ENCODE results near the gene TPT1.

TPT1 gene

DNA sequence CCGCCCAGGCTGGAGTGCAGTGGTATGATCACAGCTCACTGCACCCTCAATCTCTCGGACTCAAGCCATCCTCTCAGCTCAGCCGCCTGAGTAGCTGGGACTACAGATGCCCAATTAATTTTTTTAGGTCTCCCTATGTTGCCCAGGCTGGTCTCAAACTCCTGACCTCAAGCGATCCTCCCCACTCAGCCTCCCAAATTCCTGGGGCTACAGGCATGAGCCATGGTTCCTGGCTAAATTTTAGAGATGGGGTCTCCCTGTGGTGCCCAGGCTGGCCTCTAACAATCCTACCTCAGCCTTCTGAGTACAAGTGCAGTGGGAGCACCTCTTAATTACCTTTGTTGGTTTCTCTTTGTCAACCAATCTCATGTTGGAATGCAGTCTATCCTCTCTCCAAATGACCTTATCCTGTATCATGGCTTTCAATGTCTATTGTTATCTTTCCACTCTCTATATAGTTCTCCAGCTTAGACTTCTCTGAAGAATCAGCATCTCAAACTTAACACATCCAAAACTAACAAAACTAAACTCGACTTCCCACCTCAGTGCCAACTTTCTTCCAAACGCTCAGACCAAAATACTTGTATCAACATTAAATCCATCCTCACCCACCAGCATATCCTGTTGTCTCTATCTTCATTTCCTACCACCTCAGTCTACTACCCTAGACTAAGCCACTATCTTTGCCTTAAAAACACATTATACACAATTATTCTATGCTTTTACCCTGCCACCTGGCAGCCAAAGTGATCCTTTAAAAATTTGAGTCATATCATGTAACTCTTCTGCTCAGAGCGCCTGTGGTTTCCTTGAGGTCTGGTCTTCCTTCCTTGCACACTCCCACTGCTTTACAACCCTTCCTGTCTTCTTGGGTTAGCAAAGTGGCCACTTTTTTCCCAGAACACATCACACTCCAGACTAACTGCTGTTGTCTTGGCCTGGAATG is 6.7 kb downstream of the TPT1 start:
- DNase-seq, result peak; percentile 28

- no peak for DNase-seq
These were observed 7.6 kb downstream of the TPT1 start for GRCh38 chr13:45333251-45333976.

DNA sequence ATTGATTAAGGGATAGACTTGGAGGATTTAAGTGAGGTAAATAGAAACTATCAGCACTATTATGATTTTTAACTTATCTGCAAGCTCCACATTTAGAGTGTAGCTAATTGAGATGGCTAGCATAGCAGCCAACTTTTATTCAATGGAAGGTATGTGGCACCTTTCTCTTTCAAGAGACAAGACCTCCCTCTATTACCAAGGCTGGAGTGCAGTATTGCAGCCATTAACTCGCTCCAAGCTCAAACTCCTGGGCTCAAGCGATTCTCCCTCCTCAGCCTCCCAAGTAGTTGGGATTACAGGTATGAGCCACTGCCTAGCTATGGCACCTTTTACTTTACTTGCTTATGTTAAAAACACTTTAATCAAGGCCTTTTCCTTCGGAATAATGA is 8.2 kb downstream of the TPT1 start:
- DNase-seq, result no peak

DNA sequence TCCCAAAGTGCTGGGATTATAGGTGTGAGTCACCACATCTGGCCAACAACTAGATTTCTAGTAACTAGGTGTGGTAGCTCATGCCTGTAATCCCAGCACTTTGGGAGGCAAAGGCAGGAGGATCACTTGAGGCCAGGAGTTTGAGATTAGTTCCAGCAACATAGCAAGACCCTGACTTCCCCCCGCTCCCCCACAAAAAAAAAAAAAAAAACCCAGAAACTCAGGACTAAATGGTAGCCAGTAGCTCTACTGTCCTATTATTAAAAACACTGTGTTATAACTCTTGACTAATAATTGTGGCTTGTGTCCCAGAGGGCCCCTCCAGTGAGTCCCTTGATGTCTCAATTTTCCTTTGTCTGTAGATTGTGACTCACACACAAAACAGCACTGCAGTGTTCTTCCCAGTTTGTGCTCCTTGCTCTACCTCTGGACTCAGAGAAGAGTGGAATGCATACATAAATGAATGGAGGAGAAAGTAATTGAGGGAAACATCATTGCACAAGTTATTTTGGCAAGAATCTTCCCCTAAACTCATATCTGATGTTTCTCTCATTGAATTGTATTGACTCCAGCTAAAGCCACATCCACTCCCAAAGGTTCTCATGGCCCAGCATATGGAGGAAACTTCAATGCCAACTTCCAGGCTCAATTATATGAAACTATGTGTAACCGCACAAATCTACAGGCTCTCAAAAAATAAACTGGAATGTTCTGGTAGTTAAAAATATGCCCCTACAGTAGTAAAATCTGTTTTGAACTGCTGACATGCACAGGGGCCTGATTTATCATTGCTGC is 8.8 kb downstream of the TPT1 start:
- DNase-seq, result peak; percentile 95

DNA sequence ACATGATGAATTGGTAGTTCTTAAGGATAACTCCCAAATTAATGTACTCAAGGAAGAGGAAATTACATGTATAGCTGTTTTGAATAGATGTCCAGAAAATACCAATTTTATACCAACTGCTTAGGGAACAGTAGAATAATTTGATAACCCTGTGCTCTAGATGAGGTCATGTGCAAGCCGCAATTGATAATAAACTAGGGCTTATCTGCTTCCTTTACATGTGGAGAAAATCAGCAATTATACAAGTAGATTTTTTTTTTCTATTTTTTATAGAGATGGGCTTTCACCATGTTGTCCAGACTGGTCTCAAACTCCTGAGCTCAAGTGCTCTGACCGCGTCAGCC is 9.3 kb downstream of the TPT1 start:
- no peak for DNase-seq

GRCh38 chr13:45331123-45331619 is 9.8 kb downstream of the TPT1 start:
- no peak for DNase-seq

- DNase-seq, result peak; percentile 89
These were observed 12.3 kb downstream of the TPT1 start for GRCh38 chr13:45328661-45329111.

- no peak for DNase-seq
These were observed 13.6 kb downstream of the TPT1 start for GRCh38 chr13:45327253-45327955.

DNA sequence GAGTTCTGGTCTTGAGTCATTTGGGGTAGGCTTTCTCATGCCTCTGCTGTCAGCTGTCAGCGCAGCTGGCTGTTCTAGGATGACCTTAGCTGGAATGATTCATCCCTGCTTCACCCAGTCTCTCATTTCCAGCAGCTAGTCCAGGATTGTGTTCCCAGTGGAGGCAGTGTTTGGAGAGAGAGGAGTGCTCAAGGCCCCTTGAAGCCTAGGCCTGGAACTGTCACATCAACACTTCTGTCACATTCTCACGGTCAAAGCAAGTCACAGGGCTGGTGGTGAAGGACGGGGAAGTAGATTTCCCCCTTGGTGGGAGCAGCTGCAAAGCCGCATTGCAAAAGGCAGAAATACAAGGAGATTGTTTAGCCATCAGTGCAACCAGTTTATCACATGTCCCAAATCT is 15.2 kb downstream of the TPT1 start:
- DNase-seq, result peak; percentile 92

GRCh38 chr13:45320876-45321629 is 19.9 kb downstream of the TPT1 start:
- no peak for DNase-seq

DNA sequence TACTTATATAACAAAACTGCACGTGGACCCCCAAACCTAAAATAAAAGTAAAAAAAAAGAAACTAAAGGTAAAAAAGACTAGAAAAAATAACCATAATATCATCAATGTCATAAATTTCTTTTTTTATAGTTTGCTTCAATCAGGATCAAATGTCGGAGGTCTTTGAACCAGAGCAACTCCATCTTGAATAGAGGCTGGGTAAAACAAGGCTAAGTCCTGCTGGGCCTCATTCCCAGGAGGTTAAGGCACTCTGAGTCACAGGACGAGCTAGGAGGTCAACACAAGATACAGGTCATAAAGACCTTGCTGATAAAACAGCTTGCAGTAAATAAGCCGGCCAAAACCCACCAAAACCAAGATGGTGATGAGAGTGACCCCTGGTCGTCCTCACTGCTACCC is 24.0 kb downstream of the TPT1 start:
- no peak for DNase-seq

DNA sequence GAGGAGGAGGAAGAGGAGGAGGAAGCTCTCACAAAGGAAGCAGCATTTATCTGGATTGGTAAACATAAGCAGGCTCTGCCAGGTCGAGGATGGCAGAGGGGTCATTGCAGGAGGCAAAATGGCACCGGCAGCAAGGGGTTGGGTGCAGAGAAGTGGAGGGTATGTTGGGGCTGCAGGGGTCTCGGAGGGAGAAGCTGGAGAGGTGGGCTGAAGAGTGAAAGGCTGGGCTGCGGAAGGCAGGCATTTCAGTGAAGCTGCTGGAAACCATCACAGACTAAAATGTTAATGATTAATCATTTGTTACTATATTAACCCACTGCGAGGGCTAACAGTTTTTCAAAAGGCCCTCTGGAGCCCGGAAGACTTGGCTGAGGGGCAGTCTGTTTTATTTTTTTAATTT is 24.6 kb downstream of the TPT1 start:
- no peak for DNase-seq

DNA sequence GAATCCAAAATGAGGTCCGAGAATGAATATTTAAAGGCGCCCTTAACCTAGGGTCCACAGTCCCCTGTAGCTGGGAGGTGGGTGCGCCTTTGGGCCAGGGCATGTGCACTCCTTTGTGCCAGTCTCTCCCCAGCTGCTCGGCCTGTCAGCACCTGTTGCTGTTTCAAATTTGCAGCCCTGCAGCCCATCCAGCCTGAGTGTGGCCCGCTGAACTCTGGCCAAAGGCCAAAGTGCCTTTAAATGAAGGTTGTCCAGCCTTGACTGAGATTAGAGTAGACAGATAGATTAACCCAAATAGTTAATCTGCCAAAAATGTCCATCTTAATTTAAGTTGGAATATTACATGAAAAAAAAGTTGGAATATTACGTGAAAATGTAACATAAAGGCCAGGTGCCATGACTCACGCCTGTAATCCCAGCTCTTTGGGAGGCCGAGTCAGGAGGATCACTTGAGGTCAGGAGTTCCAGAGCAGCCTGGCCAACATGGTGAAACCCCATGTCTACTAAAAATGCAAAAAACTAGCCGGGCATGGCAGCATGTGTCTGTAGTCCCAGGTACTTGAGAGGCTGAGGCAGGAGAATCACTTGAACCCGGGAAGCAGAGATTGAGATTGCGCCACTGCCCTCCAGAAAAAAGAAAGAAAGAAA is 25.3 kb downstream of the TPT1 start:
- DNase-seq, result no peak

- DNase-seq, result no peak
These were observed 26.2 kb downstream of the TPT1 start for GRCh38 chr13:45314822-45315221.

- no peak for DNase-seq
These were observed 30.4 kb downstream of the TPT1 start for GRCh38 chr13:45310341-45311131.

DNA sequence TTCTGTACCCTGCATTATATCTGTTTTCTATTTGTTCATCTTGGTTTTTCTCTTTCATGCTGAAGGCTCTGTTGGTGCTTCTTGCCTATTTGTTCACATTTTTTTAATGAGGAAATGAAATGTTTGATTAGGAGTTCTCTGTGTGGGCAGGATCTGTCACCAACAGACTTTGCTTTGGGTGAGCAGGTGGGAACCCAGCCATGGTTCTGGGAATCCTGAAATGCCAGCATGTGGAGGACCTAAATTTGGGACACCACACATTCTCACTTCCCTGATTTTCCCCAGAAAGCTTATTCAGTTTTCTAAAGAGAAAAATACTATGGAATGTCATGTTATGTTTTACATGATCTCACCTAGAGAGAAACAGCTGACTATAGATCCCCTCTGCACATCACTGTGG is 34.0 kb downstream of the TPT1 start:
- no peak for DNase-seq

DNA sequence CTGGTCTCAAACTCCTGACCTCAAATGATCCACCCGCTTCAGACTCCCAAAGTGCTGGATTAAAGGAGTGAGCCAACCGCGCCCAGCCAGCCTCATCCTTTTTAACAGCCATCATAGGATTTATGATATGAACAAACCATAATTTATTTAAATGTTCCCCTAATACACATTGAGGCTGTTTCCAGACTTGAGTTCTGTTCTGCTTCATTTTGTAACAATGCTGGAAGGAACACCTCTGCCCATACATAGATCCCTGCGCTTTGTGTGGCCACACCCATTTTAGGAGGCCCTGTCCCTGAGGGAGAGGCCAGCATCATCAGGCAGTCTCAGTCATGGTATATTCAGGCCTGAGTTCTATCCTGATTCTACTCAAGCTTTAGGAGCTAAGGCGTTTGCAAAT is 35.9 kb downstream of the TPT1 start:
- no peak for DNase-seq

- DNase-seq, result no peak
These were observed 37.1 kb downstream of the TPT1 start for GRCh38 chr13:45303866-45304265.

DNA sequence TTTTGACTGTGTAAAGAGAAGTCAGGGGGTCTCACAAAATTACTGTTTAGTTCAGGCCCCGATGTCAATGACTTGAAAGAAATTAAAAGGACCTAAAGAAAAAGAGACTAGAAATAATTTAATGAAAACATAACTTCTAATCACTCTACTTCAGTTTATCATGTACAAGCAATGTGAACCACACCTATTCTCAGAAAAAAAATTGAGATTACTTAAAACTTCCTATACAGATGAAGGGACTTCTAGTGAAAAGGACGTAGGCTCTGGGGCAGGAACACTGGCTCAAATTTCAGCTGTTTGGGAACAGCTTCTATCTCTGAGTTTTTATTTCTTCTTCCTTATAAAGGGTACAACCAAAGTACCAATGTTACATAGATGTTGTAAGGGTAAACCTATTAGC is 38.0 kb downstream of the TPT1 start:
- no peak for DNase-seq

- DNase-seq, result no peak
These were observed 38.5 kb downstream of the TPT1 start for GRCh38 chr13:45302507-45302906.

Measured in fibroblast of skin of back (primary cell).